Astrocyte (in vitro differentiated cells and primary cell): Measurements from ENCODE around the gene INPP5A. TPM values are rescaled to one million over a fixed set of nuclear protein-coding genes. Genes with fewer than 3 reads are reported as not detected.
A peak's percentile ranks its signal among the peaks of the same experiment; 100 is the strongest.

Experiments
- DNase-seq: peaks from one replicate; pipeline ENCODE4 v3.0.0-alpha.2; 2010; ENCODE audit warnings: low read depth
- FAIRE-seq: peaks from 2 replicates; lab custom pipeline; 2011; peaks lifted over from hg19 to GRCh38; lab: Jason Lieb, UNC
- H2AFZ ChIP-seq: 2 replicates; pipeline ENCODE4 v1.6.0; 2012; ENCODE audit warnings: low read depth, low read length, inconsistent platforms
- H3K27ac ChIP-seq: 2 replicates; pipeline ENCODE4 v1.5.1; 2011; ENCODE audit warnings: low read depth, low read length, inconsistent platforms
- H3K27me3 ChIP-seq: 2 replicates; pipeline ENCODE4 v1.6.0; 2011; ENCODE audit warnings: low read length, inconsistent platforms; ENCODE audit not compliant: insufficient read depth
- H3K36me3 ChIP-seq: 2 replicates; pipeline ENCODE4 v1.5.1; 2011; ENCODE audit warnings: low read length, inconsistent platforms; ENCODE audit not compliant: insufficient read depth
- H3K4me1 ChIP-seq: 2 replicates; pipeline ENCODE4 v1.5.1; 2011; ENCODE audit warnings: low read length, inconsistent platforms; ENCODE audit not compliant: insufficient read depth
- H3K4me2 ChIP-seq: 2 replicates; pipeline ENCODE4 v1.6.0; 2012; ENCODE audit warnings: low read length, inconsistent platforms
- H3K4me3 ChIP-seq: 2 replicates; pipeline ENCODE4 v1.5.1; 2011; ENCODE audit warnings: low read depth, mild to moderate bottlenecking, low read length, inconsistent platforms; ENCODE audit not compliant: insufficient read depth
- H3K79me2 ChIP-seq: 2 replicates; pipeline ENCODE4 v1.6.0; 2012; ENCODE audit warnings: mild to moderate bottlenecking, low read length, inconsistent platforms; ENCODE audit not compliant: insufficient read depth
- H3K9ac ChIP-seq: 2 replicates; pipeline ENCODE4 v1.6.0; 2012; ENCODE audit warnings: mild to moderate bottlenecking, low read length, inconsistent platforms
- H3K9me3 ChIP-seq: 2 replicates; pipeline ENCODE4 v1.5.1; 2012; ENCODE audit warnings: low read depth, mild to moderate bottlenecking, low read length, inconsistent platforms; ENCODE audit not compliant: insufficient read depth
- H4K20me1 ChIP-seq: 2 replicates; pipeline ENCODE4 v1.6.0; 2012; ENCODE audit warnings: low read length, inconsistent platforms; ENCODE audit not compliant: insufficient read depth
- H3K27ac Mint-ChIP-seq: one replicate; pipeline ENCODE4 v1.8.0; 2021; ENCODE audit warnings: mild to moderate bottlenecking, mixed read lengths; ENCODE audit not compliant: unreplicated experiment
- H3K27me3 Mint-ChIP-seq: one replicate; pipeline ENCODE4 v1.8.0; 2021; ENCODE audit warnings: low read depth, mixed read lengths; ENCODE audit not compliant: unreplicated experiment
- H3K36me3 Mint-ChIP-seq: one replicate; pipeline ENCODE4 v1.8.0; 2021; ENCODE audit warnings: low read depth, mixed read lengths; ENCODE audit not compliant: unreplicated experiment
- H3K4me1 Mint-ChIP-seq: one replicate; pipeline ENCODE4 v1.8.0; 2021; ENCODE audit warnings: low read depth, mixed read lengths; ENCODE audit not compliant: unreplicated experiment
- H3K4me3 Mint-ChIP-seq: one replicate; pipeline ENCODE4 v1.8.0; 2021; ENCODE audit warnings: mild to moderate bottlenecking, moderate library complexity, mixed read lengths; ENCODE audit not compliant: unreplicated experiment
- H3K9me3 Mint-ChIP-seq: one replicate; pipeline ENCODE4 v1.8.0; 2021; ENCODE audit warnings: mild to moderate bottlenecking, mixed read lengths; ENCODE audit not compliant: unreplicated experiment
- CTCF ChIP-seq: IDR thresholded peaks from 2 replicates; pipeline ENCODE4 v1.5.1; 2011; ENCODE audit warnings: low read depth, mild to moderate bottlenecking, inconsistent platforms, low read length, moderate library complexity; ENCODE audit not compliant: insufficient read depth
- EZH2 ChIP-seq: IDR thresholded peaks from 2 replicates; pipeline ENCODE4 v1.6.1; 2012; ENCODE audit warnings: mild to moderate bottlenecking, low read length, inconsistent platforms; ENCODE audit not compliant: insufficient read depth
- total RNA-seq: library from RNA; stranded (reverse); gene quantifications from 2 replicates; pipeline ENCODE4 v1.2.1, GENCODE V29; 2021

INPP5A gene
- total RNA-seq, 1 donor from 2014 or later = 39.1 TPM

- H3K27ac ChIP-seq = no peak overlapping the region
- no peak overlapping the region for H2AFZ ChIP-seq
- no peak for FAIRE-seq
- H3K9ac ChIP-seq = no peak overlapping the region
- H3K9me3 ChIP-seq = no peaks in the 10 kb centered on the region
- Mint-ChIP-seq H3K27me3 (no peaks in the 10 kb centered on the region), H3K36me3 (peaks cover 4% of the 10 kb centered on the region), H3K4me1 (peaks cover 6% of the 10 kb centered on the region), H3K9me3 (no peaks in the 10 kb centered on the region), H3K4me3 (no peak overlapping the region), H3K27ac (no peak overlapping the region)
- H3K27me3 ChIP-seq = no peaks in the 10 kb centered on the region
- no peaks in the 10 kb centered on the region for H3K36me3 ChIP-seq
- DNase-seq = no peak
- no peak overlapping the region for H3K4me2 ChIP-seq
- peaks cover 100% of the 10 kb centered on the region for H4K20me1 ChIP-seq
- peaks cover 6% of the 10 kb centered on the region for H3K4me1 ChIP-seq
- TF ChIP-seq CTCF (no peak), EZH2 (no peak)
- H3K4me3 ChIP-seq = no peak overlapping the region
- H3K79me2 ChIP-seq = peaks cover 100% of the 10 kb centered on the region
Measured at GRCh38 chr10:132559538-132559937, 22.0 kb downstream of the INPP5A start.

- Mint-ChIP-seq H3K9me3 (no peaks in the 10 kb centered on the region), H3K27ac (no peak overlapping the region), H3K4me1 (peaks cover 6% of the 10 kb centered on the region), H3K27me3 (no peaks in the 10 kb centered on the region), H3K4me3 (no peak overlapping the region), H3K36me3 (peaks cover 4% of the 10 kb centered on the region)
- FAIRE-seq (peak; percentile 54), DNase-seq (no peak)
- Histone ChIP-seq H3K27me3 (no peaks in the 10 kb centered on the region), H3K4me1 (peaks cover 6% of the 10 kb centered on the region), H2AFZ (no peak overlapping the region), H4K20me1 (peaks cover 100% of the 10 kb centered on the region), H3K9ac (no peak overlapping the region), H3K4me3 (no peak overlapping the region), H3K36me3 (no peaks in the 10 kb centered on the region), H3K4me2 (no peak overlapping the region), H3K9me3 (no peaks in the 10 kb centered on the region), H3K79me2 (peaks cover 100% of the 10 kb centered on the region), H3K27ac (no peak overlapping the region)
- TF ChIP-seq EZH2 (no peak), CTCF (no peak)
Measured at GRCh38 chr10:132560241-132560731, 22.7 kb downstream of the INPP5A start.

GRCh38 chr10:132562177-132562915 lies 24.8 kb downstream of the INPP5A start:
- Histone ChIP-seq H3K9ac (no peak overlapping the region), H3K79me2 (peaks cover 100% of the 10 kb centered on the region), H3K4me2 (no peak overlapping the region), H3K36me3 (no peaks in the 10 kb centered on the region), H3K27me3 (no peaks in the 10 kb centered on the region), H3K27ac (no peak overlapping the region), H3K4me1 (peaks cover 6% of the 10 kb centered on the region), H4K20me1 (peaks cover 99% of the 10 kb centered on the region), H3K4me3 (no peak overlapping the region), H3K9me3 (no peaks in the 10 kb centered on the region), H2AFZ (no peak overlapping the region)
- Mint-ChIP-seq H3K36me3 (peaks cover 4% of the 10 kb centered on the region), H3K27me3 (no peaks in the 10 kb centered on the region), H3K9me3 (no peaks in the 10 kb centered on the region), H3K4me1 (peaks cover 23% of the 10 kb centered on the region), H3K4me3 (no peak overlapping the region), H3K27ac (no peak overlapping the region)
- DNase-seq (no peak), FAIRE-seq (no peak)
- no peak for TF ChIP-seq CTCF
- no peak for TF ChIP-seq EZH2
